ELR (cell line): Measurements from ENCODE around the gene PGF.

ENCODE experiments used
- DNase-seq: peaks from one replicate; pipeline ENCODE4 v3.0.0-alpha.2; 2015; ENCODE audit warnings: low read depth

PGF gene

GRCh38 chr14:74978416-74978947 is 23.1 kb upstream of the PGF start:
- peak; percentile 96 for DNase-seq

- no peak for DNase-seq
Observed at GRCh38 chr14:74977901-74978385, 22.5 kb upstream of the PGF start.

- no peak for DNase-seq
Observed at GRCh38 chr14:74977164-74977900, 21.9 kb upstream of the PGF start.

GRCh38 chr14:74976264-74977113 is 21.1 kb upstream of the PGF start:
- DNase-seq: no peak

- DNase-seq: no peak
Observed at GRCh38 chr14:74975059-74975810, 19.8 kb upstream of the PGF start.

GRCh38 chr14:74974364-74975058 is 19.1 kb upstream of the PGF start:
- DNase-seq: no peak

GRCh38 chr14:74973905-74974363 is 18.5 kb upstream of the PGF start:
- no peak for DNase-seq

GRCh38 chr14:74973003-74973653 is 17.7 kb upstream of the PGF start:
- DNase-seq: peak; percentile 81

GRCh38 chr14:74968811-74969210 is 13.4 kb upstream of the PGF start:
- DNase-seq: no peak

GRCh38 chr14:74965486-74966153 is 10.2 kb upstream of the PGF start:
- DNase-seq: peak; percentile 90

- DNase-seq: peak; percentile 86
Observed at GRCh38 chr14:74964787-74965485, 9.5 kb upstream of the PGF start.

- DNase-seq: peak; percentile 80
Observed at GRCh38 chr14:74963705-74964271, 8.4 kb upstream of the PGF start.

GRCh38 chr14:74963178-74963704 is 7.8 kb upstream of the PGF start:
- no peak for DNase-seq

- DNase-seq: no peak
Observed at GRCh38 chr14:74962493-74962892, 7.1 kb upstream of the PGF start.

GRCh38 chr14:74962046-74962445 is 6.6 kb upstream of the PGF start:
- no peak for DNase-seq

GRCh38 chr14:74961238-74961911 is 6.0 kb upstream of the PGF start:
- no peak for DNase-seq

- no peak for DNase-seq
Observed at GRCh38 chr14:74960736-74961135, 5.3 kb upstream of the PGF start.

GRCh38 chr14:74959596-74960180 is 4.3 kb upstream of the PGF start:
- DNase-seq: peak; percentile 45
